Activated CD4-positive, alpha-beta T cell treated with anti-CD3 and anti-CD28 coated beads, Interleukin-2, Interleukin-6, amounts not matched to agents 100 ng/mL and 50 ng/mL, durations not matched to agents 16 hours and 8 hours (primary cell): ENCODE results near the gene H2BK1.

Experiments
- DNase-seq: peaks from one replicate; pipeline ENCODE4 v3.0.0-alpha.2; 2020

H2BK1 gene

DNA sequence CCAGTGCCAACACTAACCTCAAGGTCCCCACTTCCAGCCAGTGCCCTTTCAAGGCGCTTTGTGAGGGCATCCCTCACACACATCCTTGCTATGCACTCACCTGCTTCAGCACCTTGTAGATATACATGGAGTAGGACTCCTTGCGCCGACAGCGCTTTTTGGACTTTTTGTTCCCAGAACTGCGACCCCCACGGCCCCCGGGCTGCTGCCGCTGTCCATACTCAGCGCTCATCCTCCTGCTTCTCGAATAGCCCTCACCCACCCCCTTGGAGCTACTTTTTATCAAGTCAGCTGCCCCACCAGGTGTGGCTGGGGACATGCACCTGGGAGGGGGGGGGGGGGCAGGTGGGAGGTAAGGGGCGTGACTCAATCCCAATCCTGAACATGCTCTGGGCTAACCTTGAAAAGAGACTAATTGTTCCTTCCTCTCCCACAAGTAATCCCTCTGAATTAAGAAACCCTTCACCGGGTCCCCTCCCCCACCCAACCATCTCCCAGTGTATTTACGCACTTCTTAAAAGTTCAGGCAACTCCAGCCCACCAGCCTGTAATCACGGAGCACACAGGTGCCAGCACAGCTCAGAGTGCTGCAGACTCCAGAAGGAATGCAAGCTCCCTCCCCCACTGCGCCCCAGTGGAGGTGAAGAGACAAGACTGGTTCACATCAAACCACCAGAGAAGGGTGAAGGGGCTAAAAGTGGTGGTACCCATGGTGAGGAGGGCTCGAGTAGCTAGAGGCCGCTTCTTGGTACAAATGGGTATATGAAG lies at the start of gene H2BK1:
TSS of gene H2BK1 (minus strand) at position 402 of the 768 bp plus-strand sequence. CDS start at position 232, 170 bp downstream.
- no peak for DNase-seq

GRCh38 chr7:151257990-151258389 lies 47.7 kb upstream of the H2BK1 start:
- DNase-seq, result no peak

GRCh38 chr7:151256410-151257045 lies 46.2 kb upstream of the H2BK1 start:
- DNase-seq, result no peak

DNA sequence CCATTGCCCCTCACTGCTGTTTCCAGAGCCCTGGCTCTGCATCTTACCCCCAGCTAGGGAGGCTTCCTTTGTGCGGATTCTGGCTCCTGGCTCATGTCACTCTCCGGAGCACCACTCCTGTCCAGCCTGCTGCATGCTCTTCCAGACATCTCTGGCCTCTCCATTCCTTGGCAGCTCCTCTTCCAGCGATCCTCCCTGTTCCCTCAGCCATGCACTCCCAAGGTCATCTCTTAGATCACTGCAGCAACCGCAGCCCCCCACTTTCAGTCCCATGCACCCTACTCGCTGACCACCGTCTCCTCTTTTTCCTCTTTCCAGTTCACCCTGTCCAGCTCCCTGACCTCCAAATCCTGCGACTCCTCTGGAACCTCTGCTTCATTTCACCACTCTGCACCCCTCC lies 45.1 kb upstream of the H2BK1 start:
- no peak for DNase-seq

GRCh38 chr7:151254851-151255250 lies 44.6 kb upstream of the H2BK1 start:
- DNase-seq, result no peak

DNA sequence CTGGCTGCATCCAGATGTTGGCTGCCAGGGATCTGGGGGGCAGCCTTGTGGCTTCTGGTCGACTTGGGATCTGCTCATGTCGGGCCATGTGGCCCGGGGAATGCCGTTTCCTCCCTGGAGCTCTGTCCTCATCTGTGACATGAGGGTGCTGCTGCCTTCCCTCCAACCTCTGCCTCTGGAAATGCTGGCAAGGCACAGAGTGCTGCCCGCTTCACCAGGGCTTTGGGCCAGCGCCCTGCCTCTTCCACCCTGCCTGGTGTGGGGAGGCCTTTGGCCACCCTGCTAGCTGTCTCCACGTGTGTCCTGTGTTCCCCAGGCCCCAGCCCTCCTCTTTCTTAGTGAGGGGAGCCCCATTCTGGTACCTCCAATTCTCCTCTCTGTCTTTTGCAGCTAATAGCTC lies 44.0 kb upstream of the H2BK1 start:
- no peak for DNase-seq

- no peak for DNase-seq
Observed at GRCh38 chr7:151252961-151253711, 42.8 kb upstream of the H2BK1 start.

- DNase-seq, result no peak
Observed at GRCh38 chr7:151252561-151252835, 42.2 kb upstream of the H2BK1 start.

DNA sequence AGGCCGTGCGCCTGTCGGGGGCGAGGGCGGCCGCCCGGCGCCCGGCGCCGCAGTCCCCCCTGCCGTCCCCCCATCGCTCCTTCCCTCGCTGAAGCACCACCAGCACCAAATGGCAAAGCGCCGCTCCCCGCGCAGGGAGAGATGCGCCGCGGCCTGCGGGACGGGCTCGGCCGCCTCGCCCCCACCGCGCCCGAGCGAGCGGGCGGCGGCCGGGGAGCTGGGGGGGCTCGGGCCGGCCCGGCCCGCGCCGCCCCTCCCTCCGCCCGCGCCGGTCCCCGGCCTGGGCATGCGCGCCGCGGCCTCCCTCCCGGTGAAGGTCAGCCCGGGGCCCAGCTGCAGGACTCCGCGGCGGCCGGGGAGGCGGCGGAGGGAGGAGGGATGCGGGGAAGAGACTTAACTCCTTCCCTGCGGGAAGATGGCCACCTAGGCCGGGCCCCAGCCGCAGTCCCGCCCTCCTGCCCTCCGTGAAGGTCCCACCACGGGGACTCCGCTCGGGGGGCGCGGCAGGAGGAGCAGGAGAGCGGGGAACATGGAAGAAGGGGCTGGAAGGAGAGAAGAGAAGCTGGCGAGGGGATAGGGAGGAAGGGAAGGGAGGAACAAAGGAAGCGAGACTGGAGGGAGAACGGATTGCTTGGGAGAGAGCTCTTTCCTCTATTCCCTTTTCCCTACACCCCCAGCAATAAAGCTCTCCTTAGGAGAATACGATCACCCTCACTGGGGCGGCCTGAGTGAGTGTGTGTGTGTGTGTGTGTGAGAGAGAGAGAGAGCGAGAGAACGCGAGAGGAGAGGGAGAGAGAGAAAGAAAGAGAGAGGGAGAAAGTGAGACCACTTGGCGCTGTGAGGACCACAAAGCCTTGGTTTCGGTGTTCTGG lies 41.6 kb upstream of the H2BK1 start:
- DNase-seq, result no peak

GRCh38 chr7:151251328-151251688 lies 41.0 kb upstream of the H2BK1 start:
- DNase-seq, result no peak

- DNase-seq, result no peak
Observed at GRCh38 chr7:151250181-151251132, 40.2 kb upstream of the H2BK1 start.

DNA sequence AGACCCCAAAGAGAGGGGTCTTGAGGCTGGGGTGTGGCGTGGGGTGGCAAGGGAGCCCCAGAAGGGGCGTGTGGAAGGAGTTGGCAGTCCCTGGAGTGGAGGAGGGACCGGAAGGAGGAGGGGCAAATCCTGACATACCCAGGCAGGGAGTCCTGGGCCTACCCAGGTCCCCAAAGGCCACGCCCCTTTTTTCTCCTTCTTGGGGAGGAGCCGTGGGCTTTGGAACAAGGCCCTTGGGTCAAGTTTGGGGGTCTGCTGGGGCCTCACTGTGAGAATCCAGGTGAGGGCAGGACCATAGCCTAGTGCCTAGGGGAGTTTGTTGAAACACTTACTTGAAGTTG lies 39.4 kb upstream of the H2BK1 start:
- DNase-seq, result no peak

GRCh38 chr7:151249034-151249731 lies 38.9 kb upstream of the H2BK1 start:
- peak; percentile 32 for DNase-seq

DNA sequence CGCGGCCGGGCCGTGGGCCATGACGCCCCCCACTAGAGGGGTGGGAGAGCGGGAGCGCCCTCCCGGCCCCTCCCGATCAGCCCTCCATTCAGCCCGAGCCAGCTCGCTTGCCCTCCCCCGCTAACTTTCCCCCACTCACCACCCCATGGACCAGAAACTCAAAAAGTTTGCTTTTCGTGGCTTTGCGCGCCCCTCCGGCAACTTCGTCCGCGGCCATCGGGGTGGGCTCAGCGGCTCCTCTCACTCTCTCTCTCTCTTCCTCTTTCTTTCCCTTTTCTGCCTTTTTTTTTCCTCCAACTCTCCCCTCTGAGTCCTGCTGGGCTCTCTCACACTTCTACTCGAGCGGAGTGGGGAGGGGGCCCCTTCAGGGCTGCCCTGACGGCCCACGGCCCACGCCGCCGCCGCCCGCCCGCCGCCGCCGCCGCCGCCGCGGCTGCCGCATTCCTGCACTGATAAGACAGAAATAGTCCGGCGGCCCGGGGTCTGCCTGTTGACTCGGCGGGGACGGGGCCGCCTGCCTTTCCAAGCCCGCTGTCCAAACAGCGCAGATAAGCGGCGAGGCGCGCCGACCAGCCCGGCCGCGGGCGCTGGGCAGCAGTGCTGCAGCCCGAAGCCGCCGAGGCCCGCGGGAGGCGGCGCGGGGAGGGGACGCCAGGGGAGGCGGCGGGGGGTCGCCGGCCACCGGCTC lies 38.2 kb upstream of the H2BK1 start, which contains the start of gene SMARCD3:
TSS of gene SMARCD3 (minus strand) at position 349 of the 688 bp plus-strand sequence. CDS start at position 217, 132 bp downstream.
- peak; percentile 21 for DNase-seq

DNA sequence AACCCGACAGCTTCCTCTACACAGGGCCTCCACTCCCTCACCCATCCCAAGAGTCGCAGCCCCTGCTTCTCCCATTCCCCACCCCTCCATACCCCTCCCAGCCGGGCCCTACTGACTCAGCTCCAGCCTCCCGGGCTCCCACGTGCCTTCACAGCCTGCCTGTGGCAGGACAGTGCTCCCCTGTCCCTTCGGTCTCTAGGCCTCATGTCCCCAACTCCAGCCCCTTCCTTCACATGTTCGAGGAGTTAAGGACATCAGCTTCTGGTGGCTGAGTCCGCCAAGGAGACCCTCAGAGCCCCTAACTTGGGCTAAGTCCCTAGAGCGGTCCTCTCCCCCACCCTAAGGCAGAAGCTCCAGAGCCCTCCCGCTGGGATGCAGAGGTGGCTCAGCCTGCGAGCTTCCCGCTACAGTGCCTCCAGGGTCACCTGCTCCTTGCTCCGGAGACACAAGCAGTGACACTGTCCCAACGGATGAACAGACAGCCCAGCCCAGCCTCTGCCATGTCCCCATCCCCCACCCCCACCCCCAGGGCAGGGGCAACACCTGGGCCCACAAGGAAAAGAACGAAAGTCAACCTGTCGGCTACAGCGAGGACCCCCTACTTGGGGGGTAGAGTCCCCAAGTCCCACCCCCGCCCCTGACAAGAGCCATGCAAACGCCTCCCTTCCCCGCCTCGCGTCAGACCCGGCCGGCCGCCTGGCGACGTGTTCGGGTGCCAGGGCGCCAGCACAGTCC lies 37.5 kb upstream of the H2BK1 start:
- DNase-seq, result no peak

- no peak for DNase-seq
Observed at GRCh38 chr7:151246851-151247580, 36.7 kb upstream of the H2BK1 start.

DNA sequence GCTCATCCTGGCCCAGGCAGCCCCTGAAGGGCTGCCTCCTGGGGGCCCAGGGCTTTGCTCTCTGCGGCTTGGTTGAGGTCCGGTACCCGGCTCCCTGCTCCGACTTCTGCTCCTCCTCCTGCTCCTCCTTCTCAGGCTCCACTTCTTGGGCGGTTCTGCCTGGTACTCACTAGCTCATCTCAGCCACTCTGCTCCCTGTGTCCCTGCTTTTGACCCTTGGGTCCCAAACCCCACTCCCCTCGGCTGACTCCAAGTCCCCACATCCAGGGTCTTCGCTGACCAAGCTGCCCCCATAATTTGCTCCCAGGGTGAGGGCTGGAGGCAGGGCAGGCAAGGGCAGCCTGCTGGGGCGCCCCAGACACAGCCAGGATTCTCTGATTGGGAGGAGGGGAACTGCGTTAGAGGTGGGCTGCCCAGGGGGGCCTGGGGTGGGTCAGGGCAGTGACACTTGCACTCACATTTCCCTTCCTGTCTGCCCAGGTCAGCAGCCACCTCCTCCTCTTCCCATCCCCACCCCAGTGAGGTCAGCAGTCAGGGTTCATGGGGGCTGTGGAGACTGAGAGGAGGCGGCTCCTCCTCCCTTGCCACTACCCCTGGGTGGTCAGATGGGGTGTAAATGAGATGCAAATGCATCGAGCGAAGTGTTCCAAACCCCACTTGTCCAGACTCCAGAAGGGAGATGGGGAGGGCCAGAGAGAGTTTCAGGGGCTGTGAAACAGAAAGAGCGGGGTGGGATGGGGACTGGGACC lies 36.0 kb upstream of the H2BK1 start:
- DNase-seq, result no peak

DNA sequence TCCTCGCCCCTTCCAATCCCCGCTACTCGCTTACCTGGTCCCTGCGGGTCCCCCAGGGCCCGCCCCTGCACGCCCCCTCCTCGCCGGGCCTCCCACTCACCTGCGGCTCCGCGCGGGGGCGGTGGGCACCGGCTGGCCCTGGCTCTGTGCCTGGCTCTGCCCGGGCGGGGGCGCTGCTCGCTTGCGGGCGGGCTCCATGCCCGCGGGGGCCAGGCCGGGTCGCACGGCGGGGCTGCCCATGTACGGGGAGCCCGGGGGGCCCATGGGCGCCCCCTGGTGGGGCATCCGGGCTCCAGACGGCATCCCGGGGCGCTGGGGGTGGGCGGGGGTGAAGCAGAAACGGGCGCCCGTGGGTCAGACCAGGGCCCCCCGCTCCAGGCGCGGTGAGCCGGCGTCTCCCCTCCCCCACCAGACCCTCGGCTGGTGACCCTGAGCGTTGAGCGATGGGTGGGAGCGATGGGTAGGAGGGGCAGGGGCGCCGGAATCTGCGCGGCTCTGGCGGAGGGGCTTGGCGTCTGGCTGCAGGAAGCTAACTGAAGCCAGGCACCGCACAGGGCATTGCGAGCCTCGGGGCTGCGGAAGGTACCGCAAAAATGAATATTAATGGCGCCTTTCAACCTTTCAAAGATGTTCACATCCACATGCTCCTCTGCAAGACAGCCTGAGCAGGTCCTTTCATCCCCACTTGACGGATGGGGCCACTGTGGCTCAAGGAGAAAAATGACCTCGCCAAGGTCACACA lies 35.2 kb upstream of the H2BK1 start:
- peak; percentile 69 for DNase-seq
